ENCODE measurements around the gene CHIT1. TPM values are rescaled to one million over a fixed set of nuclear protein-coding genes. Genes with fewer than 3 reads are reported as not detected.

Gene CHIT1
- total and polyA plus RNA-seq, 9 of the 15 experiments (the other 6 are each of a cell fraction or from before 2014, with no cell fraction given) = not detected

- H3K79me2 ChIP-seq (ENCODE audit: control insufficient read depth, insufficient read depth, low read length) = no peaks in the 10 kb centered on the region
- no peak overlapping the region for H3K27ac ChIP-seq (ENCODE audit: extremely low read depth, low read depth, low read length)
- peaks cover 17 to 72% of the 10 kb centered on the region in 2 experiments; a peak in 4 of 5 replicates for H3K27me3 ChIP-seq (ENCODE audit: control insufficient read depth in 2 of 2, insufficient read depth in 2 of 2, low read length in 2 of 2)
- in situ Hi-C loops (cut with MboI) = no loop called here
- no peak overlapping the region for H3K9ac ChIP-seq (ENCODE audit: insufficient read depth in 1 of 2, low read depth in 2 of 2, low read length in 2 of 2)
- no peak overlapping the region for H2AFZ ChIP-seq (ENCODE audit: low read depth, low read length)
- CTCF ChIA-PET (ENCODE audit: low intra/inter-chr PET ratio) = no interaction called here
- no peaks in the 10 kb centered on the region for H3K9me1 ChIP-seq (ENCODE audit: control insufficient read depth, insufficient read depth, low read length)
- H3K36me3 ChIP-seq (ENCODE audit: control insufficient read depth, insufficient read depth, low read length) = no peaks in the 10 kb centered on the region
- no peak for FAIRE-seq
- 2% methylated on average over 9 of the region's 9 CpGs for WGBS (ENCODE audit: insufficient coverage, low coverage, missing lambda C conversion rate)
- no peaks in the 10 kb centered on the region for H3K9me3 ChIP-seq (replicated peaks; ENCODE audit: control insufficient read depth, insufficient read depth, low read depth, low read length)
- no peak for DNase-seq (ENCODE audit: extremely low read depth in 1 of 4, low spot score in 3 of 4)
- H4K20me1 ChIP-seq (replicated peaks; ENCODE audit: control insufficient read depth, insufficient read depth, low read length) = peaks cover 21% of the 10 kb centered on the region
- no TSS peak for BruUV-seq (replicated peaks)
- POLR2A ChIA-PET = no interaction called here
- no peak for TF ChIP-seq SMARCC2 (IDR thresholded peaks at IDR 0.05; ENCODE audit: low read depth)
- no peak for TF ChIP-seq LCOR (CRISPR knock-in tag; IDR thresholded peaks at IDR 0.05)
- no peak for TF ChIP-seq BCL6 (CRISPR knock-in tag; IDR thresholded peaks at IDR 0.05)
- no peak for TF ChIP-seq E2F4 (CRISPR knock-in tag; IDR thresholded peaks at IDR 0.05; ENCODE audit: low read depth)
- TF ChIP-seq HMG20A (CRISPR knock-in tag; conservative IDR thresholded peaks at IDR 0.05) = no peak
- TF ChIP-seq, protein P1, sequence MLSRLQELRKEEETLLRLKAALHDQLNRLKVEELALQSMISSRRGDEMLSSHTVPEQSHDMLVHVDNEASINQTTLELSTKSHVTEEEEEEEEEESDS (CRISPR knock-in tag; IDR thresholded peaks at IDR 0.05) = no peak
- no peak for TF ChIP-seq SP2 (IDR thresholded peaks at IDR 0.05; ENCODE audit: extremely low read depth, low read depth, low read length, poor library complexity, severe bottlenecking)
- TF ChIP-seq EWSR1 (IDR thresholded peaks at IDR 0.05; ENCODE audit: borderline replicate concordance, low read depth, partially characterized antibody) = no peak
- no peak for TF ChIP-seq RBM34 (IDR thresholded peaks at IDR 0.05; ENCODE audit: borderline replicate concordance, insufficient read depth, low read length)
- TF ChIP-seq, protein P2, sequence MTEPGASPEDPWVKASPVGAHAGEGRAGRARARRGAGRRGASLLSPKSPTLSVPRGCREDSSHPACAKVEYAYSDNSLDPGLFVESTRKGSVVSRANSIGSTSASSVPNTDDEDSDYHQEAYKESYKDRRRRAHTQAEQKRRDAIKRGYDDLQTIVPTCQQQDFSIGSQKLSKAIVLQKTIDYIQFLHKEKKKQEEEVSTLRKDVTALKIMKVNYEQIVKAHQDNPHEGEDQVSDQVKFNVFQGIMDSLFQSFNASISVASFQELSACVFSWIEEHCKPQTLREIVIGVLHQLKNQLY (CRISPR knock-in tag; conservative IDR thresholded peaks at IDR 0.05) = no peak
- TF ChIP-seq CHCHD3 (CRISPR knock-in tag; IDR thresholded peaks at IDR 0.05) = no peak
- no peak for TF ChIP-seq ZNF12 (CRISPR knock-in tag; IDR thresholded peaks at IDR 0.05)
- 0 out of 5 replicates have a peak, but pooled peaks cover 0 to 2% of the 10 kb centered on the region in 2 experiments for H3K4me1 ChIP-seq (replicated peaks in 1 of 2; ENCODE audit: control insufficient read depth in 2 of 2, insufficient read depth in 2 of 2, low read length in 2 of 2)
- H3K4me2 ChIP-seq (ENCODE audit: insufficient read depth, low read length) = no peak overlapping the region
- no peak for ATAC-seq
- intact Hi-C loops (cut with micrococcal nuclease) = no loop called here
- H3K4me3 ChIP-seq = no peak overlapping the region
Measured at GRCh38 chr1:203177470-203178039, 51.9 kb downstream of the CHIT1 start.
